Right lobe of liver (tissue), 6 donors: ENCODE results near the gene METAP1. TPM values are rescaled to one million over a fixed set of nuclear protein-coding genes. Genes with fewer than 3 reads are reported as not detected.

ENCODE experiments used
- ATAC-seq, 4 donors: fragments of 200-7000 bp; cut with Tn5 transposase; one replicate each; pipeline ENCODE4 v1.9.1; 2020; ENCODE audit warnings: mild to moderate bottlenecking in 4 of 4, moderate library complexity in 4 of 4
- DNase-seq, 3 donors: peaks; one replicate each; pipeline ENCODE4 v3.0.0-alpha.2; 2020
- H3K27ac ChIP-seq, 3 donors: fragments of 200-600 bp; one replicate each; pipeline ENCODE4 v1.8.0; 2022
- H3K27me3 ChIP-seq, 2 donors: fragments of 200-600 bp; one replicate each; pipeline ENCODE4 v1.8.0; 2022
- H3K36me3 ChIP-seq, 4 donors: fragments of 200-600 bp; sonication (generic) in 1 of 4; one replicate each; pipeline versions ENCODE4 v1.5.1 to v1.8.0; 2017 to 2022; ENCODE audit warnings: control low read depth in 1 of 4
- H3K4me1 ChIP-seq, 4 donors: fragments of 200-600 bp; sonication (generic) in 1 of 4; one replicate each; pipeline versions ENCODE4 v1.5.1 to v1.8.0; 2017 to 2022; ENCODE audit warnings: control low read depth in 1 of 4
- H3K4me3 ChIP-seq, 3 donors: fragments of 200-600 bp; one replicate each; pipeline ENCODE4 v1.8.0; 2022
- H3K9me3 ChIP-seq, 4 donors: fragments of 200-600 bp; sonication (generic) in 1 of 4; one replicate each; pipeline versions ENCODE4 v1.5.1 to v1.8.0; 2017 to 2022; ENCODE audit warnings: control low read depth in 1 of 4
- CTCF ChIP-seq, 4 donors: fragments of 200-600 bp in 3 of 4; fragments of 450-650 bp in 1 of 4; IDR thresholded peaks; one replicate each; pipeline versions ENCODE4 v1.5.1 to v1.8.0; 2016 to 2022; ENCODE audit warnings: antibody characterized with exemption in 4 of 4, mild to moderate bottlenecking in 2 of 4
- POLR2A ChIP-seq: fragments of 450-650 bp; IDR thresholded peaks from one replicate; pipeline ENCODE4 v1.6.1; 2017; ENCODE audit warnings: antibody characterized with exemption, mild to moderate bottlenecking
- WGBS: methylation state at CpG from one replicate; pipeline ENCODE4 v1.1.6; 2018; ENCODE audit warnings: low coverage, low lambda C conversion rate; ENCODE audit not compliant: insufficient coverage; ENCODE audit errors: missing lambda C conversion rate; 5-methylcytosine and 5-hydroxymethylcytosine counted together
- intact Hi-C, 2 donors: fragments of 100-400 bp; cut with DNase I; formaldehyde crosslinking; loops; one replicate each; pipeline versions ENCODE4 v1.11.2 to v1.14.1; 2022
- long read RNA-seq: library from polyadenylated mRNA; unstranded; transcript quantifications from one replicate; pipeline ENCODE4 v2.0.0, GENCODE V29; 2019
- total RNA-seq, 6 experiments: library from RNA; depleted of rRNA in 2 of 6; stranded (reverse); fragments of >200 nt in 2 of 6; fragmentation: NEBNext Ultra II Directional in 3 of 6; extraction: Animal tissue kit (Norgen Biotek cat#: 25700) in 3 of 6; gene quantifications; one replicate each; pipeline versions ENCODE4 v1.1.0 to v1.2.4, GENCODE V29; 2016 to 2023
- donor health status: DM: no; HTN: yes; CAD: no.
- donor health status: DM: no; HTN: no; CAD: no.
- donor health status: DM: no; HTN: no; CAD: no.
- donor health status: DM: no; HTN: yes; CAD: no.
- donor health status: DM: no; HTN: yes; CAD: no.

METAP1 gene
- 10 to 100 TPM; 12.4 to 16.8 (median 14.9) TPM for total RNA-seq
- long read RNA-seq, partial matches to known transcripts: 0 of 3 reads
- long read RNA-seq, other reads (novel, unspliced or antisense): 2 of 3 reads

GRCh38 chr4:98995183-98996055, at the start of gene METAP1:
METAP1 (plus strand) TSS chr4:98995721; CDS start chr4:98995754, 33 bp downstream.
- Histone ChIP-seq H3K27me3 (no peaks in the 10 kb centered on the region), H3K36me3 (no peaks in the 10 kb centered on the region), H3K4me3 (peak within 1 kb of the TSS; percentile 97 to 99 (median 98)), H3K9me3 (no peaks in the 10 kb centered on the region), H3K4me1 (no peaks in the 10 kb centered on the region), H3K27ac (peak within 1 kb of the TSS; percentile 70 to 80 (median 77))
- intact Hi-C loops: no loop called here
- peak; percentile 92 to 96 (median 94) for ATAC-seq
- under 1% methylated on average over 23 of the region's 94 CpGs for WGBS
- DNase-seq: peak; percentile 96 to 98 (median 97)
- TF ChIP-seq POLR2A (peak; percentile 66), CTCF (IDR thresholded peaks at IDR 0.05) (peak; percentile 40 to 65 (median 56))

DNA sequence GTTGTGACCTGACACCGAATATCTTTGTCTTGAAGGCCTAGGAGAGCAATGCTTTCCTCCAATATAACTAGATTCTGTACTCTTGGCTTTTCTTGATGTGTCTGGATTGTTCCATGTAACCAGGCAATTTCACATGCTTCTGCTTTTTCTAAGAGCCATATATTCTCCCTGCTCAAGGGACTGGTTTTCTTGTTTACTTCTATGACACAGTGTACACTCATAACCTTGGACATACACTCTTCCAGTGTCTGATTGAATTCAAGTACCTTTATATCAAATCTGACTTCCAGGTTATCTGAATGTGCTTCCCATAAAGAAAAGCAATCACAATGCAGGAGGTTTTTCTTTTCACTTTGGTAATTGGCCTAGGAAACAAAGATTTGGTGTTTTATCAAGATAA, 49.2 kb upstream of the METAP1 start:
- Histone ChIP-seq H3K4me1 (no peaks in the 10 kb centered on the region), H3K27me3 (no peaks in the 10 kb centered on the region), H3K27ac (no peak overlapping the region), H3K9me3 (no peaks in the 10 kb centered on the region), H3K36me3 (no peaks in the 10 kb centered on the region), H3K4me3 (no peak overlapping the region)
- WGBS: 80% methylated on average over 1 of the region's 1 CpG
- intact Hi-C loops: no loop called here
- TF ChIP-seq POLR2A: no peak
- TF ChIP-seq CTCF (IDR thresholded peaks at IDR 0.05): no peak
- ATAC-seq: no peak
- DNase-seq: no peak

- Histone ChIP-seq H3K27me3 (no peaks in the 10 kb centered on the region), H3K4me3 (no peak overlapping the region), H3K27ac (no peak overlapping the region), H3K4me1 (no peaks in the 10 kb centered on the region), H3K36me3 (no peaks in the 10 kb centered on the region), H3K9me3 (no peaks in the 10 kb centered on the region)
- intact Hi-C loops: no loop called here
- WGBS: 79% methylated on average over 1 of the region's 1 CpG
- DNase-seq (no peak), ATAC-seq (no peak)
- TF ChIP-seq POLR2A (no peak), CTCF (IDR thresholded peaks at IDR 0.05) (no peak)
Measured at GRCh38 chr4:98950925-98951324, 44.6 kb upstream of the METAP1 start.

GRCh38 chr4:98951710-98952109, 43.8 kb upstream of the METAP1 start:
- Histone ChIP-seq H3K27me3 (no peaks in the 10 kb centered on the region), H3K4me3 (no peak overlapping the region), H3K9me3 (no peaks in the 10 kb centered on the region), H3K27ac (no peak overlapping the region), H3K4me1 (no peaks in the 10 kb centered on the region), H3K36me3 (no peaks in the 10 kb centered on the region)
- ATAC-seq (no peak), DNase-seq (no peak)
- no peak for TF ChIP-seq POLR2A
- no peak for TF ChIP-seq CTCF (IDR thresholded peaks at IDR 0.05)
- WGBS: 86% methylated on average over 3 of the region's 3 CpGs
- intact Hi-C loops: no loop called here
